ENCODE results near the gene TANC1.

TANC1 gene

DNA sequence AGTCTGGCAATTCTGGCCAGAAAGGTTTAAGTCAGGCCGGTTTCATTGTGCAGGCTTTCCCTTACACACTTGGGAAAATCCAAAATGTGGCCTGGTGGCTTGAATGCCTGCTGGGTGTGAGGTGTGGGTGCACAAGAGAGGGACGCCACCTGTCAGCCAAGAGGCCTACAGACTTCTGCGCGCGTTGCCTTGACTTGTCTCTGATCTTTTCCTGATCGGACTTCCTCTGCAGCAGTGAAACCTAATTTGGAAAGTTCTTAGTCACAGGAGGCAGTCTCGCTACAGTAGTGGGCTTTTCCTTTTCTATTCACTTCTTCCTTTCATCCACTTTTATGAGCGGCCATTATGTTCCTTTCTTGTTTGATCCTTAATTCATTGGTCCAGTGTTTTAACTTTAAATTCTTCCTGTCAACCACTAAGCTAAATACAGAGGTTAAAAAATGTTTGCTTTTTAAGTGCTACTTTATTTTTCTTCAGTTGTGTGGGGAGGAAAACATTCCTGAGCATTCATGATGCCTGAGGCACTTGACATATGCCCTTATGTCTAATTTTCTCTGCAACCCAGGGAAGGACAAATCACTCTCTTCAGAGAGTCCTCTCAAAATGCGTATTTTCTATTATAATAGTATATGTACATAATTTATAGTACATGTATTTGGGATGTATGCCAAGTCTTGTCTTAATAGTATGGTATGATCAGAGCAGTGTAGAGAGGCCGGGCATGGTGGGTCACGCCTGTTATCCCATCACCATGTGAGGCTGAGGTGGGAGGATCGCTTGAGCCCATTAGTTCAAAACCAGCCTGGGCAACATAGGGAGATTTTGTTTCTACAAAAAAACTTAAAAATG, 189.1 kb downstream of the TANC1 start:
- DNase-seq = no peak
- TF ChIP-seq GATA1 (IDR thresholded peaks at IDR 0.05; ENCODE audit: low read depth, low read length) (no peak), POLR2A (IDR thresholded peaks at IDR 0.05; ENCODE audit: low read length) (no peak)

- no peak for TF ChIP-seq GATA1 (IDR thresholded peaks at IDR 0.05; ENCODE audit: low read depth, low read length)
- TF ChIP-seq POLR2A (IDR thresholded peaks at IDR 0.05; ENCODE audit: low read length) = no peak
- DNase-seq = no peak
These were observed 192.0 kb downstream of the TANC1 start for GRCh38 chr2:159160412-159160811.

GRCh38 chr2:159160954-159161353, 192.5 kb downstream of the TANC1 start:
- no peak for DNase-seq
- TF ChIP-seq POLR2A (IDR thresholded peaks at IDR 0.05; ENCODE audit: low read length) (no peak), GATA1 (IDR thresholded peaks at IDR 0.05; ENCODE audit: low read depth, low read length) (no peak)

DNA sequence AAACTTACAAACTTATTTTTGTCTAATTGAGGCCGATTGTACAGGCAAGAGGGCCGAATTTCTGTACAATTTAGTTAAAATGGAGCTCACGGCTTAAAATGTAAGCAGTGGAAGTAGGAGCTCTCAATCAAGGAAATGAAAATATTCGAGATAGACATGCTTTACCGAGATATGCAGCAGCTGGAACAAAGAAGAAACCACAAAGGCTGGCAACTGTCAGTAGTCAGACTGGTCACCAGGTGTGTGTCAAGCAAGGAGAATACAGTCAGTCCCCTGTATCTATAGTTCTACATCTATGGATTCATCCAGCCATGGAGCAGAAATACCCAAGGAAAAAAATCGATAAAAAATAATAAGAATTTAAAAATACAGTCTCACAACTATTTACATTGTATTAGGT, 195.5 kb downstream of the TANC1 start:
- peak in 1 of 2 experiments; percentile 23 for DNase-seq

GRCh38 chr2:159164457-159164911, 196.0 kb downstream of the TANC1 start:
- no peak for DNase-seq
- TF ChIP-seq GATA1 (IDR thresholded peaks at IDR 0.05; ENCODE audit: low read depth, low read length) (no peak), POLR2A (IDR thresholded peaks at IDR 0.05; ENCODE audit: low read length) (no peak)

More for the DNA sequence above, 195.5 kb downstream of the TANC1 start:
- no peak for TF ChIP-seq GATA1 (IDR thresholded peaks at IDR 0.05; ENCODE audit: low read depth, low read length)

GRCh38 chr2:159165048-159165447, 196.6 kb downstream of the TANC1 start:
- no peak for DNase-seq
- TF ChIP-seq GATA1 (IDR thresholded peaks at IDR 0.05; ENCODE audit: low read depth, low read length) (no peak), POLR2A (IDR thresholded peaks at IDR 0.05; ENCODE audit: low read length) (no peak)

GRCh38 chr2:159168707-159169106, 200.3 kb downstream of the TANC1 start:
- TF ChIP-seq GATA1 (IDR thresholded peaks at IDR 0.05; ENCODE audit: low read depth, low read length) = no peak
- no peak for TF ChIP-seq POLR2A (IDR thresholded peaks at IDR 0.05; ENCODE audit: low read length)
- DNase-seq = peak; percentile 32 to 45

- DNase-seq = no peak
- TF ChIP-seq GATA1 (IDR thresholded peaks at IDR 0.05; ENCODE audit: low read depth, low read length) = no peak
- TF ChIP-seq POLR2A (IDR thresholded peaks at IDR 0.05; ENCODE audit: low read length) = no peak
These were observed 200.7 kb downstream of the TANC1 start for GRCh38 chr2:159169187-159169586.

DNA sequence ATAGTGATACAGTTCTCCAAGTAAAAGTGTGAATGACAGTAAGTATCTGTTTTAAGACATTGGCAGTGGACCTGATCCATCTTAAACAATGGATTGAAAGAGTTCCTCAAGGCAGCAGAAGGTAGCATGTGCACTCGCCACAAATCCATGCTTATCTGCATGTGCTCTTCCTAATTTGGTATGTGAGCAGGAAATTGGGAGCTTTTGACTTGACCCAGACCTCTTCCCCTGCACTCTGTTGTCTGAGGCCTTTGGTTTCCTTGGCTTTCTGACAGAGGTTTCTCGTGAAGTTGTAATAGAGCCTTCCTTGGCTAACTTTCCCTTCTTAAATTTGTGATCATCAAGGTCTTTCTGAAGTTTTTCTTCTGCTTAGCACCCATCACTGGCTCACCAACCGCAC, 204.0 kb downstream of the TANC1 start:
- no peak for DNase-seq

DNA sequence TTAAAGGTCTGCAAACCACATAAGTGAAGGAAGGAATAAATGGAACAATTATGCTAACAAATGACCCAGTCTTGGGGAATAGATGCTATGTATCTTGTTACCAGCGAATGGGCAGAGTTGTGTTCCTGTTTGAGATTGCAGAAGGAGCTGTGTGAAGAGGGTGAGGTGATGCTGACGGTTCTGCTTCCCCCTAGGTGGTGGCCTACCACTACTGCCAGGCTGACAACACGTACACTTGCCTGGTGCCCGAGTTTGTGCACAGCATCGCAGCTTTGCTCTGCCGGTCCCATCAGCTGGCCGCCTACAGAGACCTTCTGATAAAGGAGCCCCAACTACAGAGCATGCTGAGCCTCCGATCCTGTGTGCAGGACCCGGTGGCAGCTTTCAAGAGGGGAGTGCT, 206.3 kb downstream of the TANC1 start:
- no peak for DNase-seq

More for the DNA sequence above, 204.0 kb downstream of the TANC1 start:
- no peak for TF ChIP-seq GATA1 (IDR thresholded peaks at IDR 0.05; ENCODE audit: low read depth, low read length)
- TF ChIP-seq POLR2A (IDR thresholded peaks at IDR 0.05; ENCODE audit: low read length) = no peak

GRCh38 chr2:159175182-159175581, 206.7 kb downstream of the TANC1 start:
- TF ChIP-seq GATA1 (IDR thresholded peaks at IDR 0.05; ENCODE audit: low read depth, low read length) (no peak), POLR2A (IDR thresholded peaks at IDR 0.05; ENCODE audit: low read length) (no peak)
- DNase-seq = peak; percentile 88 to 89

More for the DNA sequence above, 206.3 kb downstream of the TANC1 start:
- no peak for TF ChIP-seq GATA1 (IDR thresholded peaks at IDR 0.05; ENCODE audit: low read depth, low read length)
- no peak for TF ChIP-seq POLR2A (IDR thresholded peaks at IDR 0.05; ENCODE audit: low read length)

- DNase-seq = peak in 1 of 2 experiments; percentile 42
- no peak for TF ChIP-seq GATA1 (IDR thresholded peaks at IDR 0.05; ENCODE audit: low read depth, low read length)
- TF ChIP-seq POLR2A (IDR thresholded peaks at IDR 0.05; ENCODE audit: low read length) = no peak
These were observed 207.5 kb downstream of the TANC1 start for GRCh38 chr2:159175927-159176326.

GRCh38 chr2:159176555-159176954, 208.1 kb downstream of the TANC1 start:
- no peak for DNase-seq
- no peak for TF ChIP-seq POLR2A (IDR thresholded peaks at IDR 0.05; ENCODE audit: low read length)
- TF ChIP-seq GATA1 (IDR thresholded peaks at IDR 0.05; ENCODE audit: low read depth, low read length) = no peak

GRCh38 chr2:159177357-159177756, 208.9 kb downstream of the TANC1 start:
- no peak for DNase-seq
- TF ChIP-seq GATA1 (IDR thresholded peaks at IDR 0.05; ENCODE audit: low read depth, low read length) = no peak

- TF ChIP-seq POLR2A (IDR thresholded peaks at IDR 0.05; ENCODE audit: low read length) (no peak), GATA1 (IDR thresholded peaks at IDR 0.05; ENCODE audit: low read depth, low read length) (no peak)
- no peak for DNase-seq
These were observed 209.5 kb downstream of the TANC1 start for GRCh38 chr2:159177957-159178356.

Measured in erythroblast (primary cell).